Left lung (tissue), 10 donors: ENCODE data around the gene PTPRZ1. TPM values are rescaled to one million over a fixed set of nuclear protein-coding genes. Genes with fewer than 3 reads are reported as not detected.

Experiments
- ATAC-seq: fragments of 200-7000 bp; cut with Tn5 transposase; one replicate; pipeline ENCODE4 v1.9.1; 2020; ENCODE audit warnings: moderate library complexity
- DNase-seq, 4 donors: peaks; one replicate each; pipeline ENCODE4 v3.0.0-alpha.2; 2013 to 2020
- H3K27ac ChIP-seq, 2 donors: fragments of 200-600 bp; sonication (generic) in 1 of 2; one replicate each; pipeline versions ENCODE4 v1.5.0 to v1.8.0; 2020 to 2021
- H3K27me3 ChIP-seq, 2 donors: fragments of 200-600 bp; sonication (generic) in 1 of 2; one replicate each; pipeline versions ENCODE4 v1.5.0 to v1.8.0; 2020 to 2021
- H3K36me3 ChIP-seq, 2 donors: fragments of 200-600 bp; sonication (generic) in 1 of 2; one replicate each; pipeline versions ENCODE4 v1.5.0 to v1.8.0; 2020 to 2021
- H3K4me1 ChIP-seq, 2 donors: fragments of 200-600 bp; one replicate each; pipeline ENCODE4 v1.8.0; 2021
- H3K4me3 ChIP-seq, 2 donors: fragments of 200-600 bp; sonication (generic) in 1 of 2; one replicate each; pipeline versions ENCODE4 v1.5.0 to v1.8.0; 2020 to 2021; ENCODE audit warnings: mild to moderate bottlenecking in 1 of 2
- H3K9me3 ChIP-seq, 2 donors: fragments of 200-600 bp; sonication (generic) in 1 of 2; one replicate each; pipeline versions ENCODE4 v1.5.0 to v1.8.0; 2020 to 2021
- CTCF ChIP-seq, 2 donors: fragments of 200-600 bp; sonication (generic) in 1 of 2; IDR thresholded peaks; one replicate each; pipeline versions ENCODE4 v1.5.0 to v1.8.0; 2021; ENCODE audit warnings: antibody characterized with exemption in 2 of 2
- intact Hi-C, 2 donors: fragments of 100-400 bp; cut with DNase I; formaldehyde crosslinking; loops; one replicate each; pipeline versions ENCODE4 v1.11.2 to v1.14.2; 2022
- polyA plus RNA-seq, 6 donors: library from polyadenylated mRNA; unstranded; fragments of 120-200 nt; gene quantifications; one replicate each; pipeline ENCODE4 v1.2.1, GENCODE V29; 2013; ENCODE audit not compliant: insufficient read length in 6 of 6
- total RNA-seq, 2 donors: library from RNA; stranded (reverse); fragmentation: NEBNext Ultra II Directional; extraction: Animal tissue kit (Norgen Biotek cat#: 25700); gene quantifications; one replicate each; pipeline ENCODE4 v1.2.1, GENCODE V29; 2021
- donor health status: DM: no; HTN: yes; CAD: no.
- donor health status: DM: no; HTN: no; CAD: no.

PTPRZ1 gene
- total and polyA plus RNA-seq, 8 donors: 0.55 to 96.9 (median 68.8) TPM

GRCh38 chr7:121992068-121992467 lies 119.1 kb downstream of the PTPRZ1 start:
- no peak overlapping the region for H3K27ac ChIP-seq
- ATAC-seq (no peak), DNase-seq (no peak)
- H3K4me3 ChIP-seq: no peak overlapping the region
- no peaks in the 10 kb centered on the region for H3K4me1 ChIP-seq
- no peak for TF ChIP-seq CTCF (IDR thresholded peaks at IDR 0.05)
- intact Hi-C loops: loop anchor here in 1 of 2 donors (10.0 kb wide), 1 partner anchor 237 kb away; no protein-coding TSS in a partner anchor
- no peaks in the 10 kb centered on the region for H3K36me3 ChIP-seq
- no peaks in the 10 kb centered on the region for H3K27me3 ChIP-seq
- no peaks in the 10 kb centered on the region for H3K9me3 ChIP-seq

- peak; percentile 50 to 62 for TF ChIP-seq CTCF (IDR thresholded peaks at IDR 0.05)
- Histone ChIP-seq H3K27ac (no peak overlapping the region), H3K36me3 (no peaks in the 10 kb centered on the region), H3K4me3 (no peak overlapping the region), H3K4me1 (no peaks in the 10 kb centered on the region), H3K9me3 (no peaks in the 10 kb centered on the region), H3K27me3 (no peaks in the 10 kb centered on the region)
- intact Hi-C loops: loop anchor here in 1 of 2 donors (10.0 kb wide), 1 partner anchor 240 kb away; no protein-coding TSS in a partner anchor
- ATAC-seq (peak; percentile 99), DNase-seq (peak in 3 of 4 donors; percentile 40 to 77 (median 60))
Observed at GRCh38 chr7:121994625-121995410, 121.9 kb downstream of the PTPRZ1 start.

- no peak overlapping the region for H3K27ac ChIP-seq
- H3K4me1 ChIP-seq: no peaks in the 10 kb centered on the region
- DNase-seq: no peak
- ATAC-seq: no peak
- intact Hi-C loops: no loop called here
- H3K9me3 ChIP-seq: no peaks in the 10 kb centered on the region
- no peak for TF ChIP-seq CTCF (IDR thresholded peaks at IDR 0.05)
- no peaks in the 10 kb centered on the region for H3K36me3 ChIP-seq
- no peak overlapping the region for H3K4me3 ChIP-seq
- H3K27me3 ChIP-seq: no peaks in the 10 kb centered on the region
Observed at GRCh38 chr7:122006687-122007086, 133.7 kb downstream of the PTPRZ1 start.

GRCh38 chr7:122010116-122010515 lies 137.2 kb downstream of the PTPRZ1 start:
- no peaks in the 10 kb centered on the region for H3K9me3 ChIP-seq
- H3K4me1 ChIP-seq: no peaks in the 10 kb centered on the region
- H3K36me3 ChIP-seq: no peaks in the 10 kb centered on the region
- H3K4me3 ChIP-seq: no peak overlapping the region
- H3K27ac ChIP-seq: no peak overlapping the region
- no peak for TF ChIP-seq CTCF (IDR thresholded peaks at IDR 0.05)
- intact Hi-C loops: no loop called here
- H3K27me3 ChIP-seq: no peaks in the 10 kb centered on the region
- ATAC-seq: no peak
- DNase-seq: no peak

GRCh38 chr7:122013065-122013464 lies 140.1 kb downstream of the PTPRZ1 start:
- intact Hi-C loops: no loop called here
- H3K27me3 ChIP-seq: no peaks in the 10 kb centered on the region
- H3K4me1 ChIP-seq: no peaks in the 10 kb centered on the region
- TF ChIP-seq CTCF (IDR thresholded peaks at IDR 0.05): no peak
- DNase-seq (no peak), ATAC-seq (no peak)
- no peak overlapping the region for H3K4me3 ChIP-seq
- no peaks in the 10 kb centered on the region for H3K9me3 ChIP-seq
- H3K27ac ChIP-seq: no peak overlapping the region
- no peaks in the 10 kb centered on the region for H3K36me3 ChIP-seq
